Calu3 (cell line): ENCODE measurements around the gene MR1. TPM values are rescaled to one million over a fixed set of nuclear protein-coding genes. Genes with fewer than 3 reads are reported as not detected.
A peak's percentile ranks its signal among the peaks of the same experiment; 100 is the strongest.

Experiments
- Bru-seq: library from RNA; stranded (reverse); fragments of 400-500 nt; gene quantifications from one replicate; lab custom pipeline; 2021; lab: Mats Ljungman, UMichigan
- BruChase-seq, 2 experiments: library from RNA; stranded (reverse); fragments of 400-500 nt; gene quantifications; one replicate each; lab custom pipeline; 2021; lab: Mats Ljungman, UMichigan
- BruUV-seq: library from RNA; stranded (reverse); fragments of 400-500 nt; replicated peaks from 2 replicates; lab custom pipeline; 2021; lab: Mats Ljungman, UMichigan
- CTCF ChIA-PET: fragments of 300-600 bp; sonication (Branson Sonifier 250); formaldehyde crosslinking; loops from one replicate; lab custom pipeline; 2022; ENCODE audit warnings: antibody characterized with exemption; lab: Charles Lee
- DNase-seq: peaks from one replicate; pipeline ENCODE4 v3.0.0; 2022
- H3K27ac Mint-ChIP-seq: one replicate; pipeline ENCODE4 v1.8.0; 2022; ENCODE audit warnings: mixed read lengths; ENCODE audit not compliant: unreplicated experiment
- H3K27me3 Mint-ChIP-seq: one replicate; pipeline ENCODE4 v1.8.0; 2022; ENCODE audit warnings: mixed read lengths; ENCODE audit not compliant: unreplicated experiment
- H3K36me3 Mint-ChIP-seq: one replicate; pipeline ENCODE4 v1.8.0; 2022; ENCODE audit warnings: mild to moderate bottlenecking, moderate library complexity, mixed read lengths; ENCODE audit not compliant: insufficient read depth, unreplicated experiment
- H3K4me1 Mint-ChIP-seq: one replicate; pipeline ENCODE4 v1.8.0; 2022; ENCODE audit warnings: mild to moderate bottlenecking, low read depth, mixed read lengths; ENCODE audit not compliant: unreplicated experiment
- H3K4me3 Mint-ChIP-seq: one replicate; pipeline ENCODE4 v1.8.0; 2022; ENCODE audit warnings: mild to moderate bottlenecking, low read depth, moderate library complexity, mixed read lengths; ENCODE audit not compliant: unreplicated experiment
- H3K9me3 Mint-ChIP-seq: one replicate; pipeline ENCODE4 v1.8.0; 2022; ENCODE audit warnings: low read depth, mixed read lengths; ENCODE audit not compliant: unreplicated experiment
- intact Hi-C: fragments of 100-400 bp; cut with micrococcal nuclease; formaldehyde crosslinking; loops from one replicate; pipeline ENCODE4 v1.10.0; 2022; ENCODE audit not compliant: unreplicated experiment
- long read RNA-seq: library from polyadenylated mRNA; stranded (forward); transcript quantifications from one replicate; pipeline ENCODE4 v2.0.0, GENCODE V29; 2022
- total RNA-seq: library from RNA; stranded (reverse); gene quantifications from 2 replicates; pipeline ENCODE4 v1.2.3, GENCODE V29; 2022
- TF ChIP-seq, protein P1 (sequence below): fragments of 200-600 bp; IDR thresholded peaks from one replicate; pipeline ENCODE4 v1.8.0; 2022; ENCODE audit warnings: antibody characterized with exemption; ENCODE audit not compliant: unreplicated experiment

MR1 gene
- total RNA-seq (10.0 and 11.3 TPM in 2 replicates), Bru-seq, nascent RNA (percentile 51 among the genes with signal in this experiment), BruChase-seq, experiment 1, labeled RNA remaining after a 6-hour chase (percentile 70 among the genes with signal in this experiment), BruChase-seq, experiment 2, labeled RNA remaining after a 2-hour chase (percentile 52 among the genes with signal in this experiment)
- long read RNA-seq, full-length matches to known transcripts: 14 of 19 reads
- long read RNA-seq, partial matches to known transcripts: 1 of 19 reads
- long read RNA-seq, other reads (novel, unspliced or antisense): 4 of 19 reads

DNA sequence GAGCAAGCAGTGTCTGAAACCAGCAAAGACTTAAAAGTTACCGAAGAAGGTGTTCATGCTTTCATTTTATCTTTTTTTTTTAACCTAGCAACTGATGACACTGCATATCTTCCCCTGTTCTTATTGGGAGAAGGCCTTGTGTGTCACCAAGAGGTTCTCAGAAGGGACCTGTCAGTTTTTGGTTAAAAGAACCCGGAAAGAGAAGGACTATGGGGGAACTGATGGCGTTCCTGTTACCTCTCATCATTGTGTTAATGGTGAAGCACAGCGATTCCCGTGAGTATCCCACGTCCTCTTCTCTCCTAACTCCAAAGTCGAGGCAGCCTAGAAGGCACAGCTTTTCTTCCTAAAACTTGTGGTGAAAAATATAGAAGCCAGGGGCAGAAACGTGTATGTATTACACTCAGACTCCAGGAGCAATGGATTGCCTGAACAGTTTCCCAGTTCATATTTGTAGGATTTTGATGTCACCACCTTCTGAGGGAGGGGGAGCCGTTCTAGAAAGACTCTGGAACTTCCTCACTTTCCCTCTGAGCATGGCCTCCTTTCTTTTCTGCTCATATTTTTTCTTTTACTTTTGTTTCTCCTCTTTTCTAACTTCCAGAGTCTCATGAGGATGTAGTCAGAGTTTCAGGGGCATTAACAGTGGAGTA, at the start of gene MR1:
Gene MR1 (plus strand): TSS at position 185 of the 653 bp plus-strand sequence. CDS start 25 bp downstream, at position 210.
- Mint-ChIP-seq H3K27ac (peak within 1 kb of the TSS; percentile 82), H3K9me3 (peaks cover 2% of the 10 kb centered on the region), H3K4me3 (peak within 1 kb of the TSS; percentile 66), H3K27me3 (no peaks in the 10 kb centered on the region), H3K4me1 (peaks cover 20% of the 10 kb centered on the region), H3K36me3 (peaks cover 17% of the 10 kb centered on the region)
- DNase-seq: peak; percentile 45
- TF ChIP-seq, protein P1, sequence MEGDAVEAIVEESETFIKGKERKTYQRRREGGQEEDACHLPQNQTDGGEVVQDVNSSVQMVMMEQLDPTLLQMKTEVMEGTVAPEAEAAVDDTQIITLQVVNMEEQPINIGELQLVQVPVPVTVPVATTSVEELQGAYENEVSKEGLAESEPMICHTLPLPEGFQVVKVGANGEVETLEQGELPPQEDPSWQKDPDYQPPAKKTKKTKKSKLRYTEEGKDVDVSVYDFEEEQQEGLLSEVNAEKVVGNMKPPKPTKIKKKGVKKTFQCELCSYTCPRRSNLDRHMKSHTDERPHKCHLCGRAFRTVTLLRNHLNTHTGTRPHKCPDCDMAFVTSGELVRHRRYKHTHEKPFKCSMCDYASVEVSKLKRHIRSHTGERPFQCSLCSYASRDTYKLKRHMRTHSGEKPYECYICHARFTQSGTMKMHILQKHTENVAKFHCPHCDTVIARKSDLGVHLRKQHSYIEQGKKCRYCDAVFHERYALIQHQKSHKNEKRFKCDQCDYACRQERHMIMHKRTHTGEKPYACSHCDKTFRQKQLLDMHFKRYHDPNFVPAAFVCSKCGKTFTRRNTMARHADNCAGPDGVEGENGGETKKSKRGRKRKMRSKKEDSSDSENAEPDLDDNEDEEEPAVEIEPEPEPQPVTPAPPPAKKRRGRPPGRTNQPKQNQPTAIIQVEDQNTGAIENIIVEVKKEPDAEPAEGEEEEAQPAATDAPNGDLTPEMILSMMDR: no peak
- CTCF ChIA-PET: interaction anchor here (0.8 to 1.2 kb wide), 7 partner anchors 11 to 152 kb away, joined by 3 to 5 read pairs (median 4); partner anchors contain the start of gene STX6
- intact Hi-C loops: no loop called here
- BruUV-seq: TSS peak; percentile 80

DNA sequence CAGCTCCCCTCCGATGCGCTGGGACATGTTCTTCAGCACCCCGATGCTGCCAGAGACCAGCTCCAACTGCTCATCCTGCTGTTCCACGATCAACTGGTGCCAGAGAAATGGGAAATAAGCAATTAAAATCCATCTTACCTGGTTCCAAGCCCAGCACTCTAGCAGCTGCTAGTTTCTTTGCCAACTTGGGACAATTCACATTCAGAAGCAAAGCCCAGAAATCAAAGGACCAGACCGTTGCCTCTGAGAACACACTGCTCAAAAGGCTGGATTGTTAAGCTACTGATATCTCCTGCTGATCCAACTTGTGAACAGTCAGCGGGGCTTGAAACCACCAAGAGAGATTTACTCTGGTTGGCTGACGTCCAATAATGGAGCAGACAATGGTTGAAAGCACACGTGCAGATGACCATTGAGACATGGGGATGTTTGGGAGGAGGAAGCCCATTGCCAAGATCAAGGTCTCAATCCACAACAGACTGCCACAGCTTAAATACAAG, 45.5 kb upstream of the MR1 start:
- intact Hi-C loops: no loop called here
- H3K27ac Mint-ChIP-seq: no peak overlapping the region
- peaks cover 27% of the 10 kb centered on the region for H3K36me3 Mint-ChIP-seq
- CTCF ChIA-PET: no interaction called here
- TF ChIP-seq, protein P1: no peak
- H3K27me3 Mint-ChIP-seq: no peaks in the 10 kb centered on the region
- H3K4me1 Mint-ChIP-seq: no peaks in the 10 kb centered on the region
- no TSS peak for BruUV-seq
- no peaks in the 10 kb centered on the region for H3K9me3 Mint-ChIP-seq
- no peak overlapping the region for H3K4me3 Mint-ChIP-seq
- no peak for DNase-seq

DNA sequence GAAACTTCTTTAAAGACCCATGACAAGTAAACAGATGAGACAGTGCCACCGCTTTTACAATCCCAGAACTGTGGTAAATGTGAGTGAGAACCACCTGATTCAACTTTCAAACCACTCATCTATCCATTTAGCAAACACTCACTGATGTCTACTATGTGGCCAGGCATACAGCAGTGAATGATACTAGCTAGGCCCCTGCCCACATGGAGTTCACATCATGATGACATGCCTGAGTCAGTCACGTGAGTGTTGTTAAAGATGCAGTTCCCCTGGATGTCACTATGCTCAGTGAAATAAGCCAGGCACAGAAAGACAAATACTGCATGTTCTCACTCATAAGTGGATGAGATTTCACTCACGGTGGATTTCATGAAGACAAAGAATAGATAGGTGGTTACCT, 39.5 kb upstream of the MR1 start:
- no TSS peak for BruUV-seq
- Mint-ChIP-seq H3K9me3 (no peaks in the 10 kb centered on the region), H3K36me3 (peaks cover 10% of the 10 kb centered on the region), H3K27ac (no peak overlapping the region), H3K4me1 (no peaks in the 10 kb centered on the region), H3K27me3 (no peaks in the 10 kb centered on the region), H3K4me3 (no peak overlapping the region)
- DNase-seq: no peak
- TF ChIP-seq, protein P1: no peak
- CTCF ChIA-PET: no interaction called here
- intact Hi-C loops: no loop called here

DNA sequence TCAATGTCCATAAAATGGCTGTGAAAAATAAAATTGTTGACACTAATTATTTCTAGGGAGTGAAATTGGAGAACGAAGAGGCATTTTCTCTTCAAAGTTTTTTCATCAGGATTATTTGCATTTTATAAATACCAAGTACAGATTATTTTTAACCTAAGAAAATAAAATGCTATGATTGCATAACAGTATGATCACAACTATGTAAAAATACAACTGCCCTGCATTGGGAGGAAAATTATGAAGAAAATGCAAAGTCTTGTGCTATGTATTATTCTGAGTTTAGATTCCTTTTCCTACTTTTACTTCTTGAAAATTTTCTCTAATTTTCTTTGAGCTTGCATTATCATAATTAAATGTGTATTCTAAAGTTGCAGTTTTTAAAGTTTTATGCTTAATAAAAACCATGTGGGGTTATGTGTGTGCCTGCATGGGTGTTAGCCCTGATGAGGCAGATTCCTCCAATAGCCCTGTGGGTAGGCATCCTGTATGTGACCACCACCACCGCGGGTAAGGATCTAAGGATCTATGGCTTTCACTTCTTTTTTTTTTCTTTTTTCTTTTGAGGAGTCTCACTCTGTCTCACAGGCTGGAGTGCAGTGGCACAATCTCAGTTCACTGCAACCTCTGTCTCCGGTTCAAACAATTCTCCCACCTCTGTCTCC, 35.8 kb upstream of the MR1 start:
- TF ChIP-seq, protein P1: no peak
- no peaks in the 10 kb centered on the region for H3K9me3 Mint-ChIP-seq
- no peaks in the 10 kb centered on the region for H3K27me3 Mint-ChIP-seq
- CTCF ChIA-PET: interaction anchor here (0.6 kb wide), 1 partner anchor 20 kb away, joined by 4 read pairs; no protein-coding TSS in a partner anchor
- H3K27ac Mint-ChIP-seq: no peak overlapping the region
- BruUV-seq: no TSS peak
- no peaks in the 10 kb centered on the region for H3K4me1 Mint-ChIP-seq
- DNase-seq: no peak
- no peak overlapping the region for H3K4me3 Mint-ChIP-seq
- intact Hi-C loops: no loop called here
- peaks cover 12% of the 10 kb centered on the region for H3K36me3 Mint-ChIP-seq
